Measurements from ENCODE around the gene DUT. TPM values are rescaled to one million over a fixed set of nuclear protein-coding genes. Genes with fewer than 3 reads are reported as not detected.

DUT gene
- total and polyA plus RNA-seq, 3 donors from 2014 or later: 72.9 to 95.4 (median 76.1) TPM

GRCh38 chr15:48337607-48338006 is 6.4 kb downstream of the DUT start:
- Histone ChIP-seq H3K27ac (no peak overlapping the region), H3K4me3 (no peak overlapping the region), H3K27me3 (no peaks in the 10 kb centered on the region), H3K4me1 (no peaks in the 10 kb centered on the region), H3K9me3 (no peaks in the 10 kb centered on the region), H3K36me3 (ENCODE audit: low read depth, missing control alignments) (no peaks in the 10 kb centered on the region)
- intact Hi-C loops (cut with DNase I; ENCODE audit: low total_unique reads): no loop called here
- TF ChIP-seq CTCF (IDR thresholded peaks at IDR 0.05) (no peak), POLR2A (IDR thresholded peaks at IDR 0.05) (no peak)
- WGBS, 2 donors: 69 to 83% methylated on average over 1 of the region's 1 CpG
- no peak for DNase-seq

GRCh38 chr15:48340111-48340510 is 8.9 kb downstream of the DUT start:
- no peak overlapping the region for H3K27ac ChIP-seq
- TF ChIP-seq CTCF (IDR thresholded peaks at IDR 0.05): no peak
- TF ChIP-seq POLR2A (IDR thresholded peaks at IDR 0.05): no peak
- H3K36me3 ChIP-seq (ENCODE audit: low read depth, missing control alignments): no peaks in the 10 kb centered on the region

GRCh38 chr15:48343865-48344264 is 12.6 kb downstream of the DUT start:
- H3K27ac ChIP-seq: no peak overlapping the region
- H3K27me3 ChIP-seq: no peaks in the 10 kb centered on the region
- TF ChIP-seq POLR2A (IDR thresholded peaks at IDR 0.05) (no peak), CTCF (IDR thresholded peaks at IDR 0.05) (no peak)
- no peaks in the 10 kb centered on the region for H3K4me1 ChIP-seq
- no peaks in the 10 kb centered on the region for H3K9me3 ChIP-seq
- intact Hi-C loops (cut with DNase I; ENCODE audit: low total_unique reads): no loop called here
- 91 to 92% methylated on average over 6 of the region's 6 CpGs for WGBS, 2 donors
- no peaks in the 10 kb centered on the region for H3K36me3 ChIP-seq (ENCODE audit: low read depth, missing control alignments)
- no peak for DNase-seq
- no peak overlapping the region for H3K4me3 ChIP-seq

More at GRCh38 chr15:48340111-48340510, 8.9 kb downstream of the DUT start:
- intact Hi-C loops (cut with DNase I; ENCODE audit: low total_unique reads): no loop called here
- DNase-seq: no peak
- Histone ChIP-seq H3K4me1 (no peaks in the 10 kb centered on the region), H3K4me3 (no peak overlapping the region), H3K9me3 (no peaks in the 10 kb centered on the region), H3K27me3 (no peaks in the 10 kb centered on the region)
- 78 to 80% methylated on average over 4 of the region's 4 CpGs for WGBS, 2 donors

- Histone ChIP-seq H3K36me3 (ENCODE audit: low read depth, missing control alignments) (no peaks in the 10 kb centered on the region), H3K4me1 (no peaks in the 10 kb centered on the region), H3K27ac (no peak overlapping the region), H3K9me3 (no peaks in the 10 kb centered on the region), H3K27me3 (no peaks in the 10 kb centered on the region), H3K4me3 (no peak overlapping the region)
- TF ChIP-seq POLR2A (IDR thresholded peaks at IDR 0.05): no peak
- TF ChIP-seq CTCF (IDR thresholded peaks at IDR 0.05): no peak
- intact Hi-C loops (cut with DNase I; ENCODE audit: low total_unique reads): no loop called here
- no peak for DNase-seq
Observed at GRCh38 chr15:48345516-48345915, 14.3 kb downstream of the DUT start.

GRCh38 chr15:48352474-48353072 is 21.3 kb downstream of the DUT start:
- Histone ChIP-seq H3K4me3 (no peak overlapping the region), H3K27ac (no peak overlapping the region), H3K9me3 (no peaks in the 10 kb centered on the region), H3K36me3 (ENCODE audit: low read depth, missing control alignments) (no peaks in the 10 kb centered on the region), H3K4me1 (no peaks in the 10 kb centered on the region), H3K27me3 (no peaks in the 10 kb centered on the region)
- intact Hi-C loops (cut with DNase I; ENCODE audit: low total_unique reads): no loop called here
- DNase-seq: peak; percentile 77
- TF ChIP-seq CTCF (IDR thresholded peaks at IDR 0.05) (peak; percentile 59 to 74 (median 64)), POLR2A (IDR thresholded peaks at IDR 0.05) (no peak)
- 11 to 12% methylated on average over 6 of the region's 6 CpGs for WGBS, 2 donors
